GM12874 (cell line): ENCODE results near the gene PRDM12.

Experiments used
- CTCF ChIP-seq: IDR thresholded peaks from 2 replicates; pipeline ENCODE4 v1.5.1; 2011; ENCODE audit warnings: low read depth, mild to moderate bottlenecking, control low read depth, low read length, moderate library complexity; ENCODE audit not compliant: insufficient read depth

The PRDM12 gene

DNA sequence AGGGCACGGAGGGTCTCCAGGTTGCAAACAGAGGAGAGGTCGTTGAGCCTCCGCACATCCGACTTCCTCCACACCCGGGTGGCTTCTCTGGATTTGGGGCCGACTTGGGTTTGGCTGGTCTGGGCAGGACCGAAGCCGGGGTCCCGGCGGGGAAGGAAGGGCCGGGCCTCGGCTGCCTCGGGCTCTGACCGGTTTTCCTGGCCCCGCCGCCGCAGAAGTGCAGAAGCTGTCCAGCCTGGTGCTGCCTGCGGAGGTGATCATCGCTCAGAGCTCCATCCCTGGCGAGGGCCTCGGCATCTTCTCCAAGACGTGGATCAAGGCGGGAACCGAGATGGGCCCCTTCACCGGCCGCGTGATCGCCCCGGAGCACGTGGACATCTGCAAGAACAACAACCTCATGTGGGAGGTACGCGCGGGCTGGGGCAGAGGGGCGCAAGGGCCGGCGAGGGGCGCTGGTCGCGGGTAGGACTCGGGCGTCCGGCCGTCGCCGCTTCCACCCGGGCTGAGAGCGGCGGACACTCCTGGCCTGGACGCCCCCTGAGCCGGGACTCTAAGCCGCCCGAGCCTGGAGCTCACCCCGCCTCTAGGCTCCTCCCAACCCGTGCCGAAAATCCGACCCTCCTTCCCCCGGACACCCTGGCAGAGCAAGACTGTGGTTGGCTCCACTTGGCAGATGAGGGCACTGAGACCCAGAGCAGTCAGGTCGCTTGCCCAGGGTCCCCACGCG lies 2.2 kb downstream of the PRDM12 start:
- no peak for TF ChIP-seq CTCF

DNA sequence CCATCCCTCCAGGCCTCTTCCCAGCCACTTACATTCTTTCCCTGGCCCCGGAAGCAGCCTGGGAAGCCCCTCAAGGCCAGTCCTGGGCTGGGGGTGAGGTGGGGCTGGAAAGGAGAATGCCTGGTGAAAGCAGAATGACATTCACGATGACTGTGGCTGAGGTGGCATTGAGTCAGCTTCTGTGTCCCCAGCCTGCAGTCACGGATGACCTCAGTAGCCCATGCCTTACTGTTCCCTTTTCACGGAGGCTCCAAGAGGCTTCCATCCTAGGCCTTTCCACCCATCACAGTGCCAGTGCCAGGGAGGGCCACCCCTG lies 2.7 kb downstream of the PRDM12 start:
- TF ChIP-seq CTCF: no peak

- no peak for TF ChIP-seq CTCF
Measured at GRCh38 chr9:130668196-130668595, 3.8 kb downstream of the PRDM12 start.

DNA sequence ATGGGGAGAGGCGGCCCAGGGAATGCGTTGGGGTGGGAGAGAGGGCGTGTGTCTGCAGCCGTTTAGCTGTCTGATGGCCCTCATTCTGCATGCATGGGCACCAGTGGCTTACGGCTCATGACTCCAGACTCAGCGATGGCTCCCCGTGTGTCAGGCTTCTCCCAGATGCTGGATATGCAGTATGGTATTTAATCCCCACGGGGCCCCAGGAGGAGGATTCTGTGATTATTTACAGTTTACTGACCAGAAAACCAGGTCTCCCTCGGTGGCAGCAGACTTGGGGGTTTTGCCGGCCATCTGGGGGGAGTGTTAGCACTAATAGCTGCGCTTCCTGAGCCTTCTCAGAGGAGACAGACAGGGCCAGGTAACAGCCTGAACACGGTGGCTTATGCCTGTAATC lies 4.3 kb downstream of the PRDM12 start:
- no peak for TF ChIP-seq CTCF

- no peak for TF ChIP-seq CTCF
Measured at GRCh38 chr9:130669965-130670364, 5.6 kb downstream of the PRDM12 start.

DNA sequence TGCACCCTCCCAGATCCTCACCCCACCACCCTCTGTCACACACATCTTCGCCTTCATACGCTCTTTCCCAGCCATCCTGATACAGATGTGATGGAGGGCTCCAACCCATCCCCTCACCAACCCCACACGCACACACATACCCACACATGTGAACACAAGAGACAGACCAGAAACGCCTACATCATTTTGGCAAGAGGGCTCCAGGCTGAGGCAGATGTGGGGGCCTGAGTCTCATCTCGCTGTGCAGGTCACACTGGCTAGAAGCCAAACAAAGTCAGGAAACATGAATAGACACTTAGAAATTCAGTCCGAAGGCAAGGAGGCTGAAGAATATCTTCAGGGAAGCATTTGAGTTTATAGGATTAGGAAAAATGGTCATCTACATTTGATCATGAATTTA lies 6.2 kb downstream of the PRDM12 start:
- TF ChIP-seq CTCF: no peak

GRCh38 chr9:130672466-130672865 lies 8.1 kb downstream of the PRDM12 start:
- no peak for TF ChIP-seq CTCF
